Measurements from ENCODE around the gene ZNF574.

The ZNF574 gene

GRCh38 chr19:42030645-42031440 lies 45.1 kb upstream of the ZNF574 start:
- H3K9me3 ChIP-seq (ENCODE audit: control insufficient read depth, insufficient read depth, low read length), result no peaks in the 10 kb centered on the region
- peaks cover 11% of the 10 kb centered on the region; the same call in 1 of the 2 replicates for H3K27me3 ChIP-seq (ENCODE audit: control insufficient read depth, low read length)
- H3K4me1 ChIP-seq (ENCODE audit: control insufficient read depth, low read length), result peaks cover 8% of the 10 kb centered on the region
- no peaks in the 10 kb centered on the region for H3K9me2 ChIP-seq (replicated peaks; ENCODE audit: control insufficient read depth, low read length)
- H3K27ac ChIP-seq (ENCODE audit: low read depth, low read length), result no peak overlapping the region
- H3K4me2 ChIP-seq (ENCODE audit: low read length), result no peak overlapping the region
- TF ChIP-seq EZH2phosphoT487 (IDR thresholded peaks at IDR 0.05; ENCODE audit: borderline replicate concordance, low read length), result no peak
- TF ChIP-seq, protein P1, sequence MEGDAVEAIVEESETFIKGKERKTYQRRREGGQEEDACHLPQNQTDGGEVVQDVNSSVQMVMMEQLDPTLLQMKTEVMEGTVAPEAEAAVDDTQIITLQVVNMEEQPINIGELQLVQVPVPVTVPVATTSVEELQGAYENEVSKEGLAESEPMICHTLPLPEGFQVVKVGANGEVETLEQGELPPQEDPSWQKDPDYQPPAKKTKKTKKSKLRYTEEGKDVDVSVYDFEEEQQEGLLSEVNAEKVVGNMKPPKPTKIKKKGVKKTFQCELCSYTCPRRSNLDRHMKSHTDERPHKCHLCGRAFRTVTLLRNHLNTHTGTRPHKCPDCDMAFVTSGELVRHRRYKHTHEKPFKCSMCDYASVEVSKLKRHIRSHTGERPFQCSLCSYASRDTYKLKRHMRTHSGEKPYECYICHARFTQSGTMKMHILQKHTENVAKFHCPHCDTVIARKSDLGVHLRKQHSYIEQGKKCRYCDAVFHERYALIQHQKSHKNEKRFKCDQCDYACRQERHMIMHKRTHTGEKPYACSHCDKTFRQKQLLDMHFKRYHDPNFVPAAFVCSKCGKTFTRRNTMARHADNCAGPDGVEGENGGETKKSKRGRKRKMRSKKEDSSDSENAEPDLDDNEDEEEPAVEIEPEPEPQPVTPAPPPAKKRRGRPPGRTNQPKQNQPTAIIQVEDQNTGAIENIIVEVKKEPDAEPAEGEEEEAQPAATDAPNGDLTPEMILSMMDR (IDR thresholded peaks at IDR 0.05; ENCODE audit: low read depth, low read length, poor library complexity, severe bottlenecking), result no peak
- no peaks in the 10 kb centered on the region for H3K36me3 ChIP-seq (ENCODE audit: control insufficient read depth, low read length)
- no peaks in the 10 kb centered on the region for H3F3A ChIP-seq (ENCODE audit: control insufficient read depth, insufficient read depth)
- H4K20me1 ChIP-seq (ENCODE audit: control insufficient read depth, insufficient read depth, low read depth, low read length), result no peaks in the 10 kb centered on the region
- H3K4me3 ChIP-seq (ENCODE audit: low read length), result no peak overlapping the region
- no peaks in the 10 kb centered on the region for H3K79me2 ChIP-seq (ENCODE audit: control insufficient read depth, low read length)

DNA sequence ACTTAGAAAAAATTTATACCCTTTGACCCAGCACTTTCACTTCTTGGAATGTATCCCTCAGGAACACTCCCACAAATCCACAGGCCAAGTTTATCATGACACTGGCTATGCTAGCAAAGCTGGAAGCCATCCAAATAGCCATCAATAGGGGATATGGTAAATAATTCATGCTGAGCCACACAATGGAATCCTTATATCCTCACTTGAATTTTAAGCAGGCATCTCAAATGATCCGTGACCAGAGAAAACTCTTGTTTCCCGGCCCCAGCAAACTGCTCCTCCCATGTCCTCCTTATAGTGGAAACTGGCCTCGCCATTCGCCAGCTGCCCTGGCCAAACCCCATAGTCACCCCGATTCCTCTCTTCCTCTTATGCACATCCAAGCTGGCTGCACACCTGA lies 43.5 kb upstream of the ZNF574 start:
- Histone ChIP-seq H3K4me1 (ENCODE audit: control insufficient read depth, low read length) (peaks cover 8% of the 10 kb centered on the region), H3K9me3 (ENCODE audit: control insufficient read depth, insufficient read depth, low read length) (no peaks in the 10 kb centered on the region), H3K27ac (ENCODE audit: low read depth, low read length) (no peak overlapping the region), H3K27me3 (ENCODE audit: control insufficient read depth, low read length) (peaks cover 11% of the 10 kb centered on the region; the same call in 1 of the 2 replicates), H3K79me2 (ENCODE audit: control insufficient read depth, low read length) (no peaks in the 10 kb centered on the region), H3K4me3 (ENCODE audit: low read length) (no peak overlapping the region), H3K36me3 (ENCODE audit: control insufficient read depth, low read length) (no peaks in the 10 kb centered on the region), H3F3A (ENCODE audit: control insufficient read depth, insufficient read depth) (no peaks in the 10 kb centered on the region), H4K20me1 (ENCODE audit: control insufficient read depth, insufficient read depth, low read depth, low read length) (no peaks in the 10 kb centered on the region), H3K4me2 (ENCODE audit: low read length) (no peak overlapping the region), H3K9me2 (replicated peaks; ENCODE audit: control insufficient read depth, low read length) (no peaks in the 10 kb centered on the region)
- TF ChIP-seq EZH2phosphoT487 (IDR thresholded peaks at IDR 0.05; ENCODE audit: borderline replicate concordance, low read length), result no peak
- TF ChIP-seq, protein P1 (IDR thresholded peaks at IDR 0.05; ENCODE audit: low read depth, low read length, poor library complexity, severe bottlenecking), result no peak

DNA sequence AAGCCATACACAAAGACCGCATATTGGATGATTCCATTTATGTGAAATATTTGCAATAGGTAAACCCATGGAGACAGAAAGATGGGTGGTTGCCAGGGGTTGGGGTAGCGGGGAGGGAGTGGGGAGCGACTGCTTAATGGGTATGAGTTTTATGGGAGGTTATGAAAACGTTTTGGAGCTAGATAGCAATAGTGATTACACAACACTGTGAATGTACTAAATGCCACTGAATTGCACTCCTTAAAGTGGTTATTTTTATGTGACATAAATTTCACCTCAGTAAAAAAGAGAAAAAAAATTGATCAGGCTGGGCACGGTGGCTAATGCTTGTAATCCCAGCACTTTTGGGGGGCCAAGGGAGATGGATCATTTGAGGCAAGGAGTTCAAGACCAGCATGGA lies 42.6 kb upstream of the ZNF574 start:
- H3K4me2 ChIP-seq (ENCODE audit: low read length), result no peak overlapping the region
- TF ChIP-seq, protein P1 (IDR thresholded peaks at IDR 0.05; ENCODE audit: low read depth, low read length, poor library complexity, severe bottlenecking), result no peak
- no peak for TF ChIP-seq EZH2phosphoT487 (IDR thresholded peaks at IDR 0.05; ENCODE audit: borderline replicate concordance, low read length)
- no peaks in the 10 kb centered on the region for H3K9me3 ChIP-seq (ENCODE audit: control insufficient read depth, insufficient read depth, low read length)
- peaks cover 8% of the 10 kb centered on the region for H3K4me1 ChIP-seq (ENCODE audit: control insufficient read depth, low read length)
- no peaks in the 10 kb centered on the region for H3K9me2 ChIP-seq (replicated peaks; ENCODE audit: control insufficient read depth, low read length)
- no peak overlapping the region for H3K4me3 ChIP-seq (ENCODE audit: low read length)
- H4K20me1 ChIP-seq (ENCODE audit: control insufficient read depth, insufficient read depth, low read depth, low read length), result no peaks in the 10 kb centered on the region
- H3K27me3 ChIP-seq (ENCODE audit: control insufficient read depth, low read length), result peaks cover 11% of the 10 kb centered on the region; the same call in 1 of the 2 replicates
- H3K79me2 ChIP-seq (ENCODE audit: control insufficient read depth, low read length), result no peaks in the 10 kb centered on the region
- no peaks in the 10 kb centered on the region for H3F3A ChIP-seq (ENCODE audit: control insufficient read depth, insufficient read depth)
- H3K27ac ChIP-seq (ENCODE audit: low read depth, low read length), result no peak overlapping the region
- H3K36me3 ChIP-seq (ENCODE audit: control insufficient read depth, low read length), result no peaks in the 10 kb centered on the region

Data from DOHH2 (cell line).